HG03442 (cell line): ENCODE data around the gene WDFY3.

Experiments
- ATAC-seq: cut with Tn5 transposase; IDR thresholded peaks from one replicate; pipeline ENCODE4 v1.9.1; 2021; ENCODE audit warnings: mild to moderate bottlenecking, moderate library complexity; ENCODE audit not compliant: unreplicated experiment

WDFY3 gene, protein sequence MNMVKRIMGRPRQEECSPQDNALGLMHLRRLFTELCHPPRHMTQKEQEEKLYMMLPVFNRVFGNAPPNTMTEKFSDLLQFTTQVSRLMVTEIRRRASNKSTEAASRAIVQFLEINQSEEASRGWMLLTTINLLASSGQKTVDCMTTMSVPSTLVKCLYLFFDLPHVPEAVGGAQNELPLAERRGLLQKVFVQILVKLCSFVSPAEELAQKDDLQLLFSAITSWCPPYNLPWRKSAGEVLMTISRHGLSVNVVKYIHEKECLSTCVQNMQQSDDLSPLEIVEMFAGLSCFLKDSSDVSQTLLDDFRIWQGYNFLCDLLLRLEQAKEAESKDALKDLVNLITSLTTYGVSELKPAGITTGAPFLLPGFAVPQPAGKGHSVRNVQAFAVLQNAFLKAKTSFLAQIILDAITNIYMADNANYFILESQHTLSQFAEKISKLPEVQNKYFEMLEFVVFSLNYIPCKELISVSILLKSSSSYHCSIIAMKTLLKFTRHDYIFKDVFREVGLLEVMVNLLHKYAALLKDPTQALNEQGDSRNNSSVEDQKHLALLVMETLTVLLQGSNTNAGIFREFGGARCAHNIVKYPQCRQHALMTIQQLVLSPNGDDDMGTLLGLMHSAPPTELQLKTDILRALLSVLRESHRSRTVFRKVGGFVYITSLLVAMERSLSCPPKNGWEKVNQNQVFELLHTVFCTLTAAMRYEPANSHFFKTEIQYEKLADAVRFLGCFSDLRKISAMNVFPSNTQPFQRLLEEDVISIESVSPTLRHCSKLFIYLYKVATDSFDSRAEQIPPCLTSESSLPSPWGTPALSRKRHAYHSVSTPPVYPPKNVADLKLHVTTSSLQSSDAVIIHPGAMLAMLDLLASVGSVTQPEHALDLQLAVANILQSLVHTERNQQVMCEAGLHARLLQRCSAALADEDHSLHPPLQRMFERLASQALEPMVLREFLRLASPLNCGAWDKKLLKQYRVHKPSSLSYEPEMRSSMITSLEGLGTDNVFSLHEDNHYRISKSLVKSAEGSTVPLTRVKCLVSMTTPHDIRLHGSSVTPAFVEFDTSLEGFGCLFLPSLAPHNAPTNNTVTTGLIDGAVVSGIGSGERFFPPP (N-terminal part only)

DNA sequence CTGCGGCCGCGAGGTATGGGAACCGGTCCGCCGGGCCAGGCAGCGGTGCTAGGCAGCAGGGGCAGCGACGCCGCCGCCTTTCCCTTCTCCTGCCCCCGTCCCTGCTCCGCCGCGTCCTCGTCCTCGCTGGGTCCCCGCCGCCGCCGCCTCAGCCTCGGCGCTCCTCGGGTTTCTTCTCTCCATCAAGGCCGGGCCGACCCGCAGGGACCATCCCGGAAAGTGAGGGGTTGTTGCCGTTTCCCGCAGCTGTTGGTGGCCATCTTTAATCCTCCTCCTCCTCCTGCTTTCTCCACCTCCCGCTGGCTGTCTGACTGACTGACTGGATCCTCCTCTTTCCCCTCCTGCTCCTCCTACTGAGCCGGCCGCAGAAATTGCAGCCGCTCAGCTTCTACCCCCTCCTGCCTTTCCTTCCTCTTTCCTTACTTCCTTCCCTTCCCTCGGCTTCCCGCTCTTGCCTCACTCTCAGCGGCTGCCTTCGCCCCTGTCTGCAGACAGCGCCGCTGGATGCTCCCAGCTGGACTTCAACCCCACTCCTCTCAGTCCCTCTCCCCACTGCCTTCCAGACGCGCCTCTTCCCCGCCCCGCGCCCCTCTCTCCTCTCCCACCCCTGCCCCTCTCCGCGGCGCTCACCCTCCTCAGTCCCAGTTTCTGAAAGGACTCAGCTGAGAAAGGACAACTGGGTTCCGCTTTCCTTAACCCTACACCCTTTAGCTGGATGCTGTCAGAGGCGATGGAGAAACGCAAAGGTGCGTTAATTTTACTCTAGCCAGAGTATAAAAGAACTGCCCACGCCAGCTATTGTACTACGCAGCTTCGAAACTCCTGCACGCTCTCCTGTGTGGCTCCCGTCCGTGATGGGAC, at the start of gene WDFY3:
TSS of gene WDFY3 (minus strand) at position 309 of the 861 bp plus-strand sequence. CDS start 106,099 bp downstream, outside the sequence.
- peak; percentile 47 for ATAC-seq

DNA sequence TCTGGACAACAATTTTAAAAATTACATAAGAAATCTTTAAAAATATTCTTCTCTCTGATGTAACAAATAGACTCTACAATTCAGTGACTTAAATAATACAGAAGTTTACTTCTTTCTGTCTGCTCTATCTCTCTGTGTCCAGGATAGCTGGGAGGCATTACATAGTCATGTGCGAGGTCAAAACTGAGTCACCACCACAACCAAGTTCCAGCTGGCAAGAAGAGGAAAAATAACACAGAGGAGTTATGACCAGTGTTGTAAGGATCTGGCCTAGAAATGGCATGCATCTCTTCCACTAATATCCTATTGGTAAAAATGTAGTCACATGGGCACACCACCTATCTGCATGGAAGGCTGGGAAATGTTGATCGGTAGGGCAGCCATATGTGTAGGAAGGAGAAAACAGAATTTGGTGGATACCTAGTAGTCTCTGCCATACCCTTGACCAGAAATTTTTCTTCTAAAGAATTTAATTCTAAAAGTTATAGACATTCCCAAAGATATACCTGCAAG, 39.4 kb upstream of the WDFY3 start:
- no peak for ATAC-seq

- ATAC-seq: no peak
These were observed 33.9 kb upstream of the WDFY3 start for GRCh38 chr4:85000343-85000742.

- no peak for ATAC-seq
These were observed 28.9 kb upstream of the WDFY3 start for GRCh38 chr4:84995386-84995785.

- no peak for ATAC-seq
These were observed 27.8 kb upstream of the WDFY3 start for GRCh38 chr4:84994280-84994679.

DNA sequence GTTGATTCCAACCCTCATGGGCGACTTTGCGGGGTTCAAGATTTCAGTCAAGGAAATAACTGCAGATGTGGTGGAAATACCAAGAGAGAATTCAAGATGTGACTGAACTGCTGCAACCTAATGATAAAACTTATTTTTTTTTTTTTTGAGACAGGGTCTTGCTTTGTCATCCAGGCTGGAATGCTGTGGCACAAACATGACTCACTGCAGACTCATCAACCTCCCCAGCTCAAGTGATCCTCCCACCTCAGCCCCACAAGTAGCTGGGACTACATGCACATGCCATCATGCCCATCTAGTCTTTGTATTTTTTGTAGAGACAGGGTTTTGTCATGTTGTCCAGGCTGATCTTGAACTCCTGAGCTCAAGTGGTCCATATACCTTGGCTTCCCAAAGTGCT, 19.5 kb upstream of the WDFY3 start:
- ATAC-seq: no peak

- no peak for ATAC-seq
These were observed 10.9 kb upstream of the WDFY3 start for GRCh38 chr4:84977396-84977795.

GRCh38 chr4:84973856-84974255, 7.4 kb upstream of the WDFY3 start:
- no peak for ATAC-seq

GRCh38 chr4:84971319-84971932, 4.9 kb upstream of the WDFY3 start:
- peak; percentile 68 for ATAC-seq

DNA sequence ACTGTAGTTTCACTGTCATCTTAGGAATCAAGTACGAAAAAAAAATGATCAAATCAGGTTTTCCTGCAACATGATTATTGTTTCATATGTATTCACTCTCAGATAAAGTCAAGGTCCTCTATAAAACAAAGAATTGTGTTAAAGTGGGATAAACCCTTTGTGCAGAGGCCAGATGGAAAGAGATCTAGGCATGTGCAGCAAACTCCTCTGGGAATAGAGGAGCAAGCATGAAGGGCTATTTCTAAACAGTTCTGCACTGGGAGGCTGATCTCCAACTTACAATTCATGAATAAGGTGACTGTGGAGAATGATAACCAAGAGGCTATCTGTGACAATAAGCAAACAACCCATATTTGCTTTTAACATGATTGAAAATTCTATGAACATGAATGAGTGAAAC, 2.4 kb upstream of the WDFY3 start:
- no peak for ATAC-seq

DNA sequence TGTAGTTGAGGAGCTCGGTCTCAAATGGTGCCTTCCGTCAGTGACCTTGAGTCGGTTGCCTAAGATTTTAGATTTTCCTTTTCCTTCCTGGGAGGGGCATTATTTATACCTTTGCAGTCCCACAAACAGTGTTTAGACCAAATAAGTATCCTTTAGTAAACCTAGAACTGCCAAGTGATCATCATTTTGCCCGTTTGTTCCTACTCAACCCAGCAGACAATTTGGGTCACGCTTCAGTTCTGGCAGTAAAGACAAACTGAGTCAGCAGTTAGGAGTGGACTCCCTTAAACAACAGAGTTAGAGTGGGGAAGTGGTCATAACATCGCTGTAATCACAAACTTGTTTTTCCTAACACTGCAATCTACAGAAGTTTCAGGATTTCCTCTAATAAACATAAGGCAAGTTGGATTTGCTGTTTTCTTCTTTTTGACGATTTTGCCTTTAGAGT, 777 bp upstream of the WDFY3 start:
- no peak for ATAC-seq

- ATAC-seq: peak; percentile 38
These were observed 723 bp downstream of the WDFY3 start for GRCh38 chr4:84965553-84966381.

- ATAC-seq: no peak
These were observed 1.4 kb downstream of the WDFY3 start for GRCh38 chr4:84964995-84965552.

DNA sequence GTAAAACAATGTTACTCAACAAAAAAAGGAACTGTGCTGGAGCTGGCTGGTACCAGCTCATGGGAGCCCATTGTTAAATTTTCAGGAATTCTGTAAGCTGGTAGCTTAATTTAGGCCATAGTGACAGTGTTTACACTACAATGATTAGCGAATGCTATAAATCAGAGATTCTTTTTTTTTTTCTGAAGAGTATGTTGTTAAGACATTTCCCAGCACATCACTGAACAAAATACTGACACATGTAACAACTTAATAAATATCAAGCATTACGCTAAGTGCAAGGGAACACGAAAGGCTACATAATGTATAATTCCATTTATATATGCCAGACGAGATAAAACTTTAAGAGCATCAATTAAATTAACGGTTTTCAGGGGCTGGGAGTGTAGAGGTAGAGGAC, 4.4 kb downstream of the WDFY3 start:
- no peak for ATAC-seq

GRCh38 chr4:84958434-84958833, 8.1 kb downstream of the WDFY3 start:
- no peak for ATAC-seq

DNA sequence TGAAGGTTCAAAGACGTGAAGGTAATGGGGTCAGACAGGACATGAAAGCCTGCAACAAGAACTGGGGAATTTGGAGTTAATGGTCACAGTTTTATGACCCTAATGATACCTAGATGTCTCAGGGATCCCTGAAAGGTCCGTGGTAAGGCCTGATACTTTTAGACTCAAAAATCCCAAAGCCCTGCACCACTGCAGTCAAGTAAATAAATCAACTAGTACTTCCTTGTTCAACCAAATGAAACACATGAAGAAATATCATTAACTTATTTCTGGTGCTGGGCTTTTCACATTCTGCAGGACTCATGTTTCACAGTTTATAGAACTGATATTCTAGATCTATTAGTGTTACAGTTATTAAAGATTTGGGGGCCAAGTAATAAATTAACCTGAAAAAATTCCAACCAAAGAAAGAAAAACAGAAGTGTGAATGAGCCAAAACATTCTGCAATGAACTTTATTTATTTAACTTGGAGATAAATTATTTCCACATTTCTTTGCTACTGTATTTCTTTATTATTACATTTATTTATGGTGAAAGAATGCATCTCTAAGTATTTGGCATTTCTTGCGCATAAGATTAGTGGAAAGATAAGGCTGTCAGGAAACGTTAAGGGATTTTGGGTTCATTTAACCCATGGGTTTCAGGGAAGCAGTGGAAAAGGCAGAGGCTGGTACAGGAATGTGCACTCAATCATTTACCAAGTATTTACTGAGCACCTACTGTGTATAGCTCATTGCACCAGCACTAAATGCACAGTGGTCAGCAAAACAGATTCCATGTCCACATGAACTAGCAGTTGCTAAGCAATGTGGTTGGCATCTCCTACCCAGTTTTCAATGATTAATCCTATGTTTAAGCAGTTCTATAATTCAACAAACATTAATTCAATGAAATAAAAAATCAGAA, 8.7 kb downstream of the WDFY3 start:
- no peak for ATAC-seq

GRCh38 chr4:84956014-84956413, 10.5 kb downstream of the WDFY3 start:
- no peak for ATAC-seq
